ENCODE results near the gene NEURL4.

Gene NEURL4

GRCh38 chr17:7363311-7363710, 34.2 kb upstream of the NEURL4 start:
- Histone ChIP-seq H3K27ac (ENCODE audit: low read length, poor library complexity, severe bottlenecking) (no peak overlapping the region), H3K4me3 (ENCODE audit: insufficient read depth in 1 of 2, low read depth in 1 of 2, low read length in 2 of 2) (no peak overlapping the region), H2AK5ac (ENCODE audit: low read length, severe bottlenecking) (no peak overlapping the region), H2AFZ (ENCODE audit: low read depth, low read length) (no peak overlapping the region), H2BK120ac (ENCODE audit: low read depth, low read length) (no peak overlapping the region), H3K18ac (ENCODE audit: low read depth in 1 of 2, low read length in 2 of 2) (no peak overlapping the region), H3K36me3 (ENCODE audit: control insufficient read depth in 1 of 2, insufficient read depth in 2 of 2, low read depth in 1 of 2, low read length in 2 of 2) (no peaks in the 10 kb centered on the region), H3K4me1 (ENCODE audit: control insufficient read depth, insufficient read depth, low read depth, low read length) (peaks cover 1% of the 10 kb centered on the region), H3K4me2 (ENCODE audit: low read length, poor library complexity, severe bottlenecking) (no peak overlapping the region), H3K4ac (ENCODE audit: low read depth in 1 of 2, low read length in 2 of 2) (no peak overlapping the region), H3K27me3 (ENCODE audit: control insufficient read depth in 1 of 2, insufficient read depth in 1 of 2, low read length in 2 of 2) (peaks cover 3% of the 10 kb centered on the region in 2 experiments), H3K14ac (ENCODE audit: low read length in 2 of 2) (no peak overlapping the region), H4K91ac (ENCODE audit: low read length) (no peak overlapping the region), H2BK12ac (ENCODE audit: low read length in 2 of 2) (no peak overlapping the region), H3K23ac (ENCODE audit: low read length in 2 of 2) (no peak overlapping the region), H3K79me1 (replicated peaks; ENCODE audit: low read length, poor library complexity, severe bottlenecking) (no peaks in the 10 kb centered on the region), H2BK15ac (ENCODE audit: low read depth, poor library complexity, severe bottlenecking) (no peak overlapping the region), H3K9me3 (ENCODE audit: control insufficient read depth, low read length) (no peaks in the 10 kb centered on the region), H2BK5ac (ENCODE audit: low read depth, low read length, poor library complexity, severe bottlenecking) (no peak overlapping the region), H3K9ac (ENCODE audit: low read length) (no peak overlapping the region), H4K8ac (ENCODE audit: low read length) (no peak overlapping the region)
- 88% methylated on average over 6 of the region's 6 CpGs for WGBS
- no peak for DNase-seq

- H3K4me2 ChIP-seq (ENCODE audit: low read length, poor library complexity, severe bottlenecking) = no peak overlapping the region
Observed at GRCh38 chr17:7361906-7362305, 32.8 kb upstream of the NEURL4 start.

GRCh38 chr17:7357381-7357780, 28.2 kb upstream of the NEURL4 start:
- H3K4ac ChIP-seq (ENCODE audit: low read depth in 1 of 2, low read length in 2 of 2) = no peak overlapping the region
- no peak overlapping the region for H4K91ac ChIP-seq (ENCODE audit: low read length)
- H3K4me1 ChIP-seq (ENCODE audit: control insufficient read depth, insufficient read depth, low read depth, low read length) = peaks cover 37% of the 10 kb centered on the region
- H3K14ac ChIP-seq (ENCODE audit: low read length in 2 of 2) = no peak overlapping the region
- WGBS = 82% methylated on average over 2 of the region's 2 CpGs
- H2BK120ac ChIP-seq (ENCODE audit: low read depth, low read length) = no peak overlapping the region
- H3K23ac ChIP-seq (ENCODE audit: low read length in 2 of 2) = no peak overlapping the region
- H3K9me3 ChIP-seq (ENCODE audit: control insufficient read depth, low read length) = no peaks in the 10 kb centered on the region
- no peak overlapping the region for H3K27ac ChIP-seq (ENCODE audit: low read length, poor library complexity, severe bottlenecking)
- no peak overlapping the region for H3K4me3 ChIP-seq (ENCODE audit: insufficient read depth in 1 of 2, low read depth in 1 of 2, low read length in 2 of 2)
- DNase-seq = no peak
- no peak overlapping the region for H3K18ac ChIP-seq (ENCODE audit: low read depth in 1 of 2, low read length in 2 of 2)
- H2AK5ac ChIP-seq (ENCODE audit: low read length, severe bottlenecking) = no peak overlapping the region
- no peak overlapping the region for H3K4me2 ChIP-seq (ENCODE audit: low read length, poor library complexity, severe bottlenecking)
- H3K79me1 ChIP-seq (replicated peaks; ENCODE audit: low read length, poor library complexity, severe bottlenecking) = peaks cover 27% of the 10 kb centered on the region
- no peaks in the 10 kb centered on the region for H3K27me3 ChIP-seq (ENCODE audit: control insufficient read depth in 1 of 2, insufficient read depth in 1 of 2, low read length in 2 of 2)
- no peak overlapping the region for H4K8ac ChIP-seq (ENCODE audit: low read length)
- H2BK15ac ChIP-seq (ENCODE audit: low read depth, poor library complexity, severe bottlenecking) = no peak overlapping the region
- no peak overlapping the region for H2AFZ ChIP-seq (ENCODE audit: low read depth, low read length)
- no peak overlapping the region for H2BK12ac ChIP-seq (ENCODE audit: low read length in 2 of 2)
- peak overlapping the region; percentile 44 for H3K9ac ChIP-seq (ENCODE audit: low read length)
- H2BK5ac ChIP-seq (ENCODE audit: low read depth, low read length, poor library complexity, severe bottlenecking) = no peak overlapping the region
- no peaks in the 10 kb centered on the region for H3K36me3 ChIP-seq (ENCODE audit: control insufficient read depth in 1 of 2, insufficient read depth in 2 of 2, low read depth in 1 of 2, low read length in 2 of 2)

More at GRCh38 chr17:7361906-7362305, 32.8 kb upstream of the NEURL4 start:
- Histone ChIP-seq H2BK15ac (ENCODE audit: low read depth, poor library complexity, severe bottlenecking) (no peak overlapping the region), H3K4me3 (ENCODE audit: insufficient read depth in 1 of 2, low read depth in 1 of 2, low read length in 2 of 2) (no peak overlapping the region), H2BK12ac (ENCODE audit: low read length in 2 of 2) (no peak overlapping the region), H3K79me1 (replicated peaks; ENCODE audit: low read length, poor library complexity, severe bottlenecking) (no peaks in the 10 kb centered on the region), H2BK5ac (ENCODE audit: low read depth, low read length, poor library complexity, severe bottlenecking) (no peak overlapping the region), H3K18ac (ENCODE audit: low read depth in 1 of 2, low read length in 2 of 2) (no peak overlapping the region), H3K9me3 (ENCODE audit: control insufficient read depth, low read length) (no peaks in the 10 kb centered on the region), H3K36me3 (ENCODE audit: control insufficient read depth in 1 of 2, insufficient read depth in 2 of 2, low read depth in 1 of 2, low read length in 2 of 2) (no peaks in the 10 kb centered on the region), H3K27me3 (ENCODE audit: control insufficient read depth in 1 of 2, insufficient read depth in 1 of 2, low read length in 2 of 2) (peaks cover 0 to under 1% of the 10 kb centered on the region in 2 experiments), H2AFZ (ENCODE audit: low read depth, low read length) (no peak overlapping the region), H2BK120ac (ENCODE audit: low read depth, low read length) (no peak overlapping the region), H3K23ac (ENCODE audit: low read length in 2 of 2) (no peak overlapping the region), H3K4ac (ENCODE audit: low read depth in 1 of 2, low read length in 2 of 2) (no peak overlapping the region), H3K4me1 (ENCODE audit: control insufficient read depth, insufficient read depth, low read depth, low read length) (peaks cover 1% of the 10 kb centered on the region), H3K14ac (ENCODE audit: low read length in 2 of 2) (no peak overlapping the region), H4K8ac (ENCODE audit: low read length) (no peak overlapping the region), H3K9ac (ENCODE audit: low read length) (no peak overlapping the region), H2AK5ac (ENCODE audit: low read length, severe bottlenecking) (no peak overlapping the region), H4K91ac (ENCODE audit: low read length) (no peak overlapping the region), H3K27ac (ENCODE audit: low read length, poor library complexity, severe bottlenecking) (no peak overlapping the region)
- 62% methylated on average over 3 of the region's 3 CpGs for WGBS
- DNase-seq = no peak

GRCh38 chr17:7356756-7357155, 27.6 kb upstream of the NEURL4 start:
- no peak overlapping the region for H3K23ac ChIP-seq (ENCODE audit: low read length in 2 of 2)
- peak overlapping the region; percentile 44 for H3K9ac ChIP-seq (ENCODE audit: low read length)
- H2BK12ac ChIP-seq (ENCODE audit: low read length in 2 of 2) = no peak overlapping the region
- H3K27me3 ChIP-seq (ENCODE audit: control insufficient read depth in 1 of 2, insufficient read depth in 1 of 2, low read length in 2 of 2) = no peaks in the 10 kb centered on the region
- H2AK5ac ChIP-seq (ENCODE audit: low read length, severe bottlenecking) = no peak overlapping the region
- H3K14ac ChIP-seq (ENCODE audit: low read length in 2 of 2) = no peak overlapping the region
- 91% methylated on average over 8 of the region's 8 CpGs for WGBS
- H3K4me3 ChIP-seq (ENCODE audit: insufficient read depth in 1 of 2, low read depth in 1 of 2, low read length in 2 of 2) = no peak overlapping the region
- no peak overlapping the region for H3K27ac ChIP-seq (ENCODE audit: low read length, poor library complexity, severe bottlenecking)
- no peak overlapping the region for H3K4me2 ChIP-seq (ENCODE audit: low read length, poor library complexity, severe bottlenecking)
- H2BK15ac ChIP-seq (ENCODE audit: low read depth, poor library complexity, severe bottlenecking) = no peak overlapping the region
- no peak overlapping the region for H4K91ac ChIP-seq (ENCODE audit: low read length)
- peaks cover 37% of the 10 kb centered on the region for H3K4me1 ChIP-seq (ENCODE audit: control insufficient read depth, insufficient read depth, low read depth, low read length)
- no peak overlapping the region for H3K4ac ChIP-seq (ENCODE audit: low read depth in 1 of 2, low read length in 2 of 2)
- no peak overlapping the region for H2BK5ac ChIP-seq (ENCODE audit: low read depth, low read length, poor library complexity, severe bottlenecking)
- no peaks in the 10 kb centered on the region for H3K9me3 ChIP-seq (ENCODE audit: control insufficient read depth, low read length)
- H4K8ac ChIP-seq (ENCODE audit: low read length) = no peak overlapping the region
- no peak overlapping the region for H3K18ac ChIP-seq (ENCODE audit: low read depth in 1 of 2, low read length in 2 of 2)
- peaks cover 27% of the 10 kb centered on the region for H3K79me1 ChIP-seq (replicated peaks; ENCODE audit: low read length, poor library complexity, severe bottlenecking)
- H3K36me3 ChIP-seq (ENCODE audit: control insufficient read depth in 1 of 2, insufficient read depth in 2 of 2, low read depth in 1 of 2, low read length in 2 of 2) = no peaks in the 10 kb centered on the region
- no peak overlapping the region for H2AFZ ChIP-seq (ENCODE audit: low read depth, low read length)
- no peak for DNase-seq
- H2BK120ac ChIP-seq (ENCODE audit: low read depth, low read length) = no peak overlapping the region

Data from mesenchymal stem cell (in vitro differentiated cells and primary cell).